Body of pancreas (tissue), 4 donors: ENCODE data around the gene RIPPLY2. TPM values are rescaled to one million over a fixed set of nuclear protein-coding genes. Genes with fewer than 3 reads are reported as not detected.

Source experiments
- ATAC-seq: fragments of 150-250 bp; one replicate; pipeline ENCODE4 v1.9.1; 2016
- DNase-seq, 4 donors: peaks; one replicate each; pipeline ENCODE4 v3.0.0-alpha.2; 2019
- H3K27ac ChIP-seq, 4 donors: fragments of 200-600 bp; sonication (generic); 1 replicate in 3 of 4; 2 replicates in 1 of 4; pipeline versions ENCODE4 v1.5.1 to v1.6.1; 2016 to 2019; ENCODE audit warnings: mild to moderate bottlenecking in 1 of 4, mixed read lengths in 1 of 4, moderate library complexity in 1 of 4
- H3K27me3 ChIP-seq, 2 donors: fragments of 200-600 bp; sonication (generic); one replicate each; pipeline ENCODE4 v1.6.0; 2016; ENCODE audit warnings: mild to moderate bottlenecking in 1 of 2
- H3K36me3 ChIP-seq, 2 donors: fragments of 200-600 bp; sonication (generic); replicated peaks in 1 of 2; 2 replicates each; pipeline ENCODE4 v1.5.1; 2016; ENCODE audit warnings: low read depth in 2 of 2; ENCODE audit not compliant: insufficient read depth in 1 of 2
- H3K4me1 ChIP-seq: fragments of 200-600 bp; sonication (generic); one replicate; pipeline ENCODE4 v1.6.0; 2016
- H3K4me3 ChIP-seq, 2 donors: fragments of 200-600 bp; sonication (generic); 1 replicate in 1 of 2; 2 replicates in 1 of 2; pipeline ENCODE4 v1.5.1; 2016 to 2019
- H3K9me3 ChIP-seq, 3 donors: fragments of 200-600 bp; sonication (generic); 1 replicate in 2 of 3; 2 replicates in 1 of 3; pipeline ENCODE4 v1.5.1; 2016
- CTCF ChIP-seq, 7 experiments: fragments of 450-650 bp in 4 of 7; fragments of 200-600 bp in 3 of 7; sonication (generic) in 3 of 7; IDR thresholded peaks; one replicate each; pipeline ENCODE4 v1.5.1; 2016 to 2019; ENCODE audit warnings: antibody characterized with exemption in 7 of 7
- POLR2A ChIP-seq, 3 donors: fragments of 450-650 bp; IDR thresholded peaks; one replicate each; pipeline ENCODE4 v1.6.1; 2016; ENCODE audit warnings: antibody characterized with exemption in 3 of 3, mild to moderate bottlenecking in 2 of 3
- whole genome bisulfite sequencing, 2 donors: methylation state at CpG; one replicate each; pipeline ENCODE4 v1.1.5; 2017; 5-methylcytosine and 5-hydroxymethylcytosine counted together
- intact Hi-C: fragments of 100-400 bp; cut with DNase I; formaldehyde crosslinking; loops from one replicate; pipeline ENCODE4 v1.15.1; 2023
- total RNA-seq, 2 donors: library from RNA; depleted of rRNA; stranded (reverse); fragments of >200 nt; gene quantifications; one replicate each; pipeline ENCODE4 v1.1.0, GENCODE V29; 2016

Gene RIPPLY2
- total RNA-seq, 2 donors from 2014 or later, result not detected

DNA sequence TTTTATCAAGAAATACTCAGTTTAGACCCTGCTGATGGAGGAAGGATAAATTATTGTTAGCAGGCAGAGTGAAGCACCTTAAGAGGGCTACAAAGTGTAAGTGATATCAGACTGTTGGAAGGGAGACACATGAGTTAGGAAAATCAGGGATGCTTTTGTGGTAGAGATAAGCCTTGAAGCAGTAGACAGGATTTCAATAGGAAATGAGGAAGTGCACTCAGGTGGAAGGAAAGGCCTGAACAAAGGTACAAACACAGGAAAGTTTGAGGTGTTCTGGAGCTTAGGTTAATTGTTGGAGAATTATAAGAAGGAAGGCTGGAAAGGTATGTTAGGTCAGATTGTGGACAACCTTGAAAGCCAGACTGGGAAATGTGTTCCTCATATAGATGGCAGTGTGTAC is 13.9 kb downstream of the RIPPLY2 start:
- TF ChIP-seq POLR2A (IDR thresholded peaks at IDR 0.05), result no peak
- TF ChIP-seq CTCF (IDR thresholded peaks at IDR 0.05), result no peak

GRCh38 chr6:83867527-83868161 is 14.5 kb downstream of the RIPPLY2 start:
- intact Hi-C loops, result no loop called here
- no peaks in the 10 kb centered on the region for H3K4me1 ChIP-seq
- DNase-seq, result peak in 2 of 4 donors; percentile 21 to 61
- no peaks in the 10 kb centered on the region for H3K27me3 ChIP-seq
- no peaks in the 10 kb centered on the region for H3K9me3 ChIP-seq
- no peak overlapping the region for H3K27ac ChIP-seq
- no peak overlapping the region for H3K4me3 ChIP-seq
- WGBS, 2 donors, result 86 to 91% methylated on average over 9 of the region's 9 CpGs
- TF ChIP-seq CTCF (IDR thresholded peaks at IDR 0.05) (no peak), POLR2A (IDR thresholded peaks at IDR 0.05) (no peak)
- no peak for ATAC-seq
- peaks cover 0 to 9% of the 10 kb centered on the region in 2 donors for H3K36me3 ChIP-seq

More for the DNA sequence above, 13.9 kb downstream of the RIPPLY2 start:
- no peak for DNase-seq
- Histone ChIP-seq H3K4me3 (no peak overlapping the region), H3K27ac (no peak overlapping the region), H3K4me1 (no peaks in the 10 kb centered on the region), H3K9me3 (no peaks in the 10 kb centered on the region), H3K27me3 (no peaks in the 10 kb centered on the region), H3K36me3 (peaks cover 0 to 9% of the 10 kb centered on the region in 2 donors)
- intact Hi-C loops, result no loop called here
- ATAC-seq, result no peak

- 30 to 32% methylated on average over 1 of the region's 1 CpG for WGBS, 2 donors
- intact Hi-C loops, result no loop called here
- ATAC-seq, result no peak
- Histone ChIP-seq H3K36me3 (peaks cover 0 to 9% of the 10 kb centered on the region in 2 donors), H3K4me1 (no peaks in the 10 kb centered on the region), H3K27me3 (no peaks in the 10 kb centered on the region), H3K4me3 (no peak overlapping the region), H3K9me3 (no peaks in the 10 kb centered on the region), H3K27ac (no peak overlapping the region)
- no peak for DNase-seq
- TF ChIP-seq POLR2A (IDR thresholded peaks at IDR 0.05) (no peak), CTCF (IDR thresholded peaks at IDR 0.05) (no peak)
Observed at GRCh38 chr6:83868639-83869038, 15.5 kb downstream of the RIPPLY2 start.

DNA sequence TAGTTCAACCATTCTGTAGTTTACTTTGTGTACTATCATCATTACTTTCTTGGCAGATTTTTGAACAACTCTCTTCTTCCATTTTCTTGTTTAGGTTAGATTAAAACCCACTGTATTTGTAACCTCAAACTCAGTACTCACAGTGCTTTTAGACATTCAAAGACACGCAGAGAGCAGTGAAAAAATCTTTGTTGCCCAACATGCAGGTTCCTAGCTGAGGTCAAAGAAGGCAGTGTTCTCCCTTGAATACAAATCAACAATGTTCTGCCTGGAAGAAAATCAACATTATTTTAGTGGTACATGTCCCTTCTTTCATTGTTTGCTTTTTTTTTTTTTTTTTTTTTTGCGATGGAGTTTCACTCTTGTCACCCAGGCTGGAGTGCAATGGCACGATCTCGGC is 17.5 kb downstream of the RIPPLY2 start:
- H3K9me3 ChIP-seq, result no peaks in the 10 kb centered on the region
- WGBS, 2 donors, result 90 to 96% methylated on average over 4 of the region's 4 CpGs

More for the DNA sequence above, 17.5 kb downstream of the RIPPLY2 start:
- TF ChIP-seq CTCF (IDR thresholded peaks at IDR 0.05) (no peak), POLR2A (IDR thresholded peaks at IDR 0.05) (no peak)
- H3K27ac ChIP-seq, result no peak overlapping the region
- H3K27me3 ChIP-seq, result no peaks in the 10 kb centered on the region
- intact Hi-C loops, result no loop called here
- no peak for DNase-seq
- H3K4me3 ChIP-seq, result no peak overlapping the region
- no peaks in the 10 kb centered on the region for H3K4me1 ChIP-seq
- no peaks in the 10 kb centered on the region for H3K36me3 ChIP-seq
- ATAC-seq, result no peak
